ENCODE data around the gene STK32C.

STK32C gene

DNA sequence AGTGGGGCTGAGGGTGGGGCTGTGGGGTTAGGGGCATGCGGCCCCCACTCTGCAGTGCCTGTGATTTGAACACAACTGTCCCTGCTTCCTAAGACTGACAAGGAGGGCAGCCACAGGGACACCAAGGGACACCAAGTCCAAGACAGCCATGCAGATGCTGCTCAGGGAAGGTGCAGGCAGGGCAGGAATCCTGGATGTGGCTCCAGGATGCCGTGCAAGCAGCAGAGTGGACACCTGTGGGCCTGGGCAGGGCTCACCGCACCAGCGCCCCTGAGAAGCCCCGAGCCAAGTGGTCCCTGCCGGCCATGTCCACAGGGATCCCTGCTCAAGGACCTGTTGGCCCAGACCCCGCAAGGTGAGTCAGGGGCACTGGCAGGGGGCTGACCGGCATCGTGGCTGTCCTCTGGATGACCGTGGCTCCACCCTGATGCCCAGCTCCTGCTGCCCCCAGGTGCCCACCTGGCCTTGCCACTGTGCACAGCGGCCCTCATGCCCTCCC is 58.5 kb downstream of the STK32C start:
- ATAC-seq = peak; percentile 31
- no peak for TF ChIP-seq BACH2 (CRISPR knock-in tag; IDR thresholded peaks at IDR 0.05; ENCODE audit: borderline replicate concordance)
- no peak for TF ChIP-seq SNAI2 (CRISPR knock-in tag; IDR thresholded peaks at IDR 0.05)
- TF ChIP-seq, protein P1, sequence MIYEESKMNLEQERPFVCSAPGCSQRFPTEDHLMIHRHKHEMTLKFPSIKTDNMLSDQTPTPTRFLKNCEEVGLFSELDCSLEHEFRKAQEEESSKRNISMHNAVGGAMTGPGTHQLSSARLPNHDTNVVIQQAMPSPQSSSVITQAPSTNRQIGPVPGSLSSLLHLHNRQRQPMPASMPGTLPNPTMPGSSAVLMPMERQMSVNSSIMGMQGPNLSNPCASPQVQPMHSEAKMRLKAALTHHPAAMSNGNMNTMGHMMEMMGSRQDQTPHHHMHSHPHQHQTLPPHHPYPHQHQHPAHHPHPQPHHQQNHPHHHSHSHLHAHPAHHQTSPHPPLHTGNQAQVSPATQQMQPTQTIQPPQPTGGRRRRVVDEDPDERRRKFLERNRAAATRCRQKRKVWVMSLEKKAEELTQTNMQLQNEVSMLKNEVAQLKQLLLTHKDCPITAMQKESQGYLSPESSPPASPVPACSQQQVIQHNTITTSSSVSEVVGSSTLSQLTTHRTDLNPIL (CRISPR knock-in tag; IDR thresholded peaks at IDR 0.05; ENCODE audit: low read depth) = no peak
- no peak for TF ChIP-seq ZFP30 (CRISPR knock-in tag; IDR thresholded peaks at IDR 0.05)
- no peak for TF ChIP-seq OSR1 (CRISPR knock-in tag; IDR thresholded peaks at IDR 0.05)
- TF ChIP-seq, protein P2, sequence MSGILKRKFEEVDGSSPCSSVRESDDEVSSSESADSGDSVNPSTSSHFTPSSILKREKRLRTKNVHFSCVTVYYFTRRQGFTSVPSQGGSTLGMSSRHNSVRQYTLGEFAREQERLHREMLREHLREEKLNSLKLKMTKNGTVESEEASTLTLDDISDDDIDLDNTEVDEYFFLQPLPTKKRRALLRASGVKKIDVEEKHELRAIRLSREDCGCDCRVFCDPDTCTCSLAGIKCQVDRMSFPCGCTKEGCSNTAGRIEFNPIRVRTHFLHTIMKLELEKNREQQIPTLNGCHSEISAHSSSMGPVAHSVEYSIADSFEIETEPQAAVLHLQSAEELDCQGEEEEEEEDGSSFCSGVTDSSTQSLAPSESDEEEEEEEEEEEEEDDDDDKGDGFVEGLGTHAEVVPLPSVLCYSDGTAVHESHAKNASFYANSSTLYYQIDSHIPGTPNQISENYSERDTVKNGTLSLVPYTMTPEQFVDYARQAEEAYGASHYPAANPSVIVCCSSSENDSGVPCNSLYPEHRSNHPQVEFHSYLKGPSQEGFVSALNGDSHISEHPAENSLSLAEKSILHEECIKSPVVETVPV (CRISPR knock-in tag; IDR thresholded peaks at IDR 0.05) = no peak
- no peak for TF ChIP-seq TCF4 (CRISPR knock-in tag; IDR thresholded peaks at IDR 0.05; ENCODE audit: borderline replicate concordance)
- TF ChIP-seq PATZ1 (CRISPR knock-in tag; IDR thresholded peaks at IDR 0.05; ENCODE audit: borderline replicate concordance) = no peak
- TF ChIP-seq, protein P3, sequence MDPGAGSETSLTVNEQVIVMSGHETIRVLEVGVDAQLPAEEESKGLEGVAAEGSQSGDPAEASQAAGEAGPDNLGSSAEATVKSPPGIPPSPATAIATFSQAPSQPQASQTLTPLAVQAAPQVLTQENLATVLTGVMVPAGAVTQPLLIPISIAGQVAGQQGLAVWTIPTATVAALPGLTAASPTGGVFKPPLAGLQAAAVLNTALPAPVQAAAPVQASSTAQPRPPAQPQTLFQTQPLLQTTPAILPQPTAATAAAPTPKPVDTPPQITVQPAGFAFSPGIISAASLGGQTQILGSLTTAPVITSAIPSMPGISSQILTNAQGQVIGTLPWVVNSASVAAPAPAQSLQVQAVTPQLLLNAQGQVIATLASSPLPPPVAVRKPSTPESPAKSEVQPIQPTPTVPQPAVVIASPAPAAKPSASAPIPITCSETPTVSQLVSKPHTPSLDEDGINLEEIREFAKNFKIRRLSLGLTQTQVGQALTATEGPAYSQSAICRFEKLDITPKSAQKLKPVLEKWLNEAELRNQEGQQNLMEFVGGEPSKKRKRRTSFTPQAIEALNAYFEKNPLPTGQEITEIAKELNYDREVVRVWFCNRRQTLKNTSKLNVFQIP (CRISPR knock-in tag; IDR thresholded peaks at IDR 0.05; ENCODE audit: borderline replicate concordance, low read depth) = no peak
- TF ChIP-seq ARNTL (CRISPR knock-in tag; IDR thresholded peaks at IDR 0.05; ENCODE audit: borderline replicate concordance, low read depth) = no peak
- TF ChIP-seq ZC3H10 (CRISPR knock-in tag; IDR thresholded peaks at IDR 0.05) = no peak
- TF ChIP-seq ZNF8 (CRISPR knock-in tag; IDR thresholded peaks at IDR 0.05) = no peak
- TF ChIP-seq CSDC2 (CRISPR knock-in tag; IDR thresholded peaks at IDR 0.05) = no peak

DNA sequence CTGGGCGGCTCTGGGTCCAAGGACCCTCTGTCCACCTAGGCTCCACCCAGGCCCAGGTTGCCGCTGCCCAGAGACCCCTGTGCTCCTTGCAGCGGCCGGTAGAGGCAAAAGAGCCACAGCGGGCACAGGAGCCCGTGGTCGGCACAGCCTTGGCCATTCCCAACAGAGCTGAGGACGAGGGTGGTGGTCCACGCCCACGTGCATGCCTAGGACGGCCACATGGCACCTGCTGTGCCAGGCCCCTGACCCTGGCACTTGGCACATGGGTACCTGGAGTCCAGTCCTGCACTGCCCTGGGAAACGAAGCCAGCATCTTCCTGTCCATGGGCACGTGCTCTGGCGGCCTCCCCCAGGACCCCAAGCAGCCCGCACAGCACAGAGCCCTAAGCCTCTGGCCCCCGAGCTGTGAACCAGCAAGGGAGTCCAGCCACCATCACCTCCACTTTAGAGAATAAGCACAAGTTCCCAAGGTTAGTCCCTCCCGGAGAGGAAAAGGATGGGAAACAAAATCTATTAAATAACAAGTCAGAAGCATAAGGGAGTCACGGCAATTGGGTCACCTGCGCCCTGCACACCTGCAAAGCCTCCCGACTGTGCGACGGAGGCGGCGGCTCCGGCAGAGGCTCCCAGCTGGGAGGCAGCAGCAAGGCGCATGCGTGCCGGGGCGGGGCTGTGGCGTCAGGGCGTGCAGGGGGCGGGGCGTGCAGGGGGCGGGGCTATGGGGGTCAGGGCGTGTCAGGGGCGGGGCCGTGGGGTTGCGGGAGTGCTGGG is 59.1 kb downstream of the STK32C start:
- peak; percentile 75 for ATAC-seq
- no peak for TF ChIP-seq RARB (CRISPR knock-in tag; IDR thresholded peaks at IDR 0.05)
- TF ChIP-seq CSDC2 (CRISPR knock-in tag; IDR thresholded peaks at IDR 0.05) = no peak
- TF ChIP-seq ZNF565 (CRISPR knock-in tag; conservative IDR thresholded peaks at IDR 0.05; ENCODE audit: low read depth) = no peak
- no peak for TF ChIP-seq BACH2 (CRISPR knock-in tag; IDR thresholded peaks at IDR 0.05; ENCODE audit: borderline replicate concordance)
- TF ChIP-seq PPARA (CRISPR knock-in tag; IDR thresholded peaks at IDR 0.05; ENCODE audit: borderline replicate concordance) = no peak
- TF ChIP-seq, protein P3 (CRISPR knock-in tag; IDR thresholded peaks at IDR 0.05; ENCODE audit: borderline replicate concordance, low read depth) = no peak
- TF ChIP-seq GLIS3 (CRISPR knock-in tag; IDR thresholded peaks at IDR 0.05) = no peak
- TF ChIP-seq ZFP30 (CRISPR knock-in tag; IDR thresholded peaks at IDR 0.05) = no peak
- no peak for TF ChIP-seq ESRRG (CRISPR knock-in tag; IDR thresholded peaks at IDR 0.05)
- no peak for TF ChIP-seq ISL1 (CRISPR knock-in tag; IDR thresholded peaks at IDR 0.05)
- TF ChIP-seq OSR1 (CRISPR knock-in tag; IDR thresholded peaks at IDR 0.05) = no peak
- no peak for TF ChIP-seq ARNTL (CRISPR knock-in tag; IDR thresholded peaks at IDR 0.05; ENCODE audit: borderline replicate concordance, low read depth)
- no peak for TF ChIP-seq TCF4 (CRISPR knock-in tag; IDR thresholded peaks at IDR 0.05; ENCODE audit: borderline replicate concordance)
- TF ChIP-seq, protein P2 (CRISPR knock-in tag; IDR thresholded peaks at IDR 0.05) = no peak
- TF ChIP-seq ZC3H10 (CRISPR knock-in tag; IDR thresholded peaks at IDR 0.05) = no peak
- no peak for TF ChIP-seq ZNF70 (CRISPR knock-in tag; IDR thresholded peaks at IDR 0.05)
- no peak for TF ChIP-seq ZNF8 (CRISPR knock-in tag; IDR thresholded peaks at IDR 0.05)

Data from SK-N-SH treated with all-trans-retinoic acid at 6 μM for 48 hours (cell line).